Globus pallidus (tissue), 1 donor: ENCODE data around the gene SRPRA.
"Not testable (repeated sequence)": the region's sequence is repeated elsewhere in the genome, so short reads cannot be mapped to it uniquely, and the experiment has no call there.

Experiments
- DNase-seq: peaks from one replicate; pipeline ENCODE4 v3.0.0-alpha.2; 2015; ENCODE audit warnings: low spot score

Gene SRPRA

GRCh38 chr11:126268708-126269579 is at the start of gene SRPRA, which contains the start of gene FOXRED1:
Gene SRPRA (minus strand): TSS chr11:126268895. CDS start chr11:126268804, 91 bp downstream.
Gene FOXRED1 (plus strand): TSS chr11:126269154. CDS start chr11:126269207, 53 bp downstream.
- DNase-seq, result peak; percentile 98

- DNase-seq, result peak; percentile 41
Measured at GRCh38 chr11:126317756-126318573, 49.3 kb upstream of the SRPRA start.

GRCh38 chr11:126317432-126317755 is 48.7 kb upstream of the SRPRA start:
- no peak for DNase-seq

- DNase-seq, result no peak
Measured at GRCh38 chr11:126313826-126314225, 45.1 kb upstream of the SRPRA start.

GRCh38 chr11:126312961-126313360 is 44.3 kb upstream of the SRPRA start:
- no peak for DNase-seq

- no peak for DNase-seq
Measured at GRCh38 chr11:126311401-126312291, 43.0 kb upstream of the SRPRA start.

- DNase-seq, result no peak
Measured at GRCh38 chr11:126310992-126311310, 42.3 kb upstream of the SRPRA start.

GRCh38 chr11:126310200-126310991 is 41.7 kb upstream of the SRPRA start:
- peak; percentile 82 for DNase-seq

- not testable (repeated sequence) for DNase-seq
Measured at GRCh38 chr11:126308771-126309170, 40.1 kb upstream of the SRPRA start.

GRCh38 chr11:126308271-126308671 is 39.6 kb upstream of the SRPRA start:
- peak; percentile 88 for DNase-seq

GRCh38 chr11:126307706-126308105 is 39.0 kb upstream of the SRPRA start:
- peak; percentile 34 for DNase-seq

GRCh38 chr11:126305699-126306098 is 37.0 kb upstream of the SRPRA start:
- DNase-seq, result no peak

GRCh38 chr11:126304457-126305075 is 35.9 kb upstream of the SRPRA start:
- DNase-seq, result peak; percentile 31

GRCh38 chr11:126303623-126304456 is 35.1 kb upstream of the SRPRA start, which contains the start of gene DCPS:
Gene DCPS (plus strand): TSS chr11:126304060. CDS start chr11:126304081, 21 bp downstream.
- DNase-seq, result peak; percentile 89

- DNase-seq, result no peak
Measured at GRCh38 chr11:126297004-126297403, 28.3 kb upstream of the SRPRA start.

- DNase-seq, result no peak
Measured at GRCh38 chr11:126293726-126294125, 25.0 kb upstream of the SRPRA start.

GRCh38 chr11:126290887-126291286 is 22.2 kb upstream of the SRPRA start:
- DNase-seq, result no peak

- DNase-seq, result no peak
Measured at GRCh38 chr11:126288237-126288636, 19.5 kb upstream of the SRPRA start.

GRCh38 chr11:126284829-126285228 is 16.1 kb upstream of the SRPRA start:
- no peak for DNase-seq
